GM18508 (cell line): ENCODE data around the gene RASL11A.
"Not testable (repeated sequence)": the region's sequence is repeated elsewhere in the genome, so short reads cannot be mapped to it uniquely, and the experiment has no call there.

Experiments
- ATAC-seq: cut with Tn5 transposase; IDR thresholded peaks from one replicate; pipeline ENCODE4 v1.9.1; 2021; ENCODE audit warnings: moderate number of reproducible peaks; ENCODE audit not compliant: insufficient read depth, unreplicated experiment

The RASL11A gene

DNA sequence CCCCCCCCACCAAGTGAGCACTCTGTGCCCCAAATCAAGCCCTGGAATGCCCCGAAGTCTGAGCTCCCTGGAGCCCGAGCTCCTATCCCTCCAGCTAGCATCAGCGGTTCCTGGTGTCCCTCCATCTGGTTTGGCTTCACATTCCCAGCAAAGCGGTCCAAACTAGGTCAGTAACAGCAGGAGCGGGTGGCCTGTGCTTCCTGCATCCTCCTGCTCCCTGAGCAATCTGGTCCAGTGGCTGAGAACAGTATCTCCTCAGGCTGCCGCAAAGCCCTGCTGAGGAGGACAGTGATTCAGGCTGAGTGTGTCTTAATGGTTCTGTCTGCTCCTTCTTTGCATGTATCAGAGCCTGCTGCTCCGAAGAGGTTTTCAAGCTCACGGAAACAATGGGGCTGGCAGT, 25.9 kb downstream of the RASL11A start:
- no peak for ATAC-seq

DNA sequence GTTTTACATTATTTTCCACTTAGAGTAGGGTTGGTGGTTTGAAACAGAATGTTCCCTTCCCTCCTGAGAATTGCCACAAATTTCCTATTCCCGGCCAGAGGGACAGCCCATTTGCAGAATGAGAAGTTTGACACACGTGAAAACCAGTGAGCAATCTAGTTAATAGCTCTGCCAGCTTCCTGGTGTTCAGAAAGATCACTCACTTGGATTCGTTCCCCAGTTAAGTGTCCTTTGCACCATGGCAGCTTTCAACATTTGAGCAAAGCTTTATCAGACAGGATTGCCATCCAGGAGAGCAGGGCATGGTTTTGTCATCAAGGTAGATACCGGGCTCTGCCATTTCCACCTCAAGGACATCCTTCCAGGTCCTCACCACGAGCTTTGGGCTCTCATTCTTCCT, 28.2 kb downstream of the RASL11A start:
- no peak for ATAC-seq

DNA sequence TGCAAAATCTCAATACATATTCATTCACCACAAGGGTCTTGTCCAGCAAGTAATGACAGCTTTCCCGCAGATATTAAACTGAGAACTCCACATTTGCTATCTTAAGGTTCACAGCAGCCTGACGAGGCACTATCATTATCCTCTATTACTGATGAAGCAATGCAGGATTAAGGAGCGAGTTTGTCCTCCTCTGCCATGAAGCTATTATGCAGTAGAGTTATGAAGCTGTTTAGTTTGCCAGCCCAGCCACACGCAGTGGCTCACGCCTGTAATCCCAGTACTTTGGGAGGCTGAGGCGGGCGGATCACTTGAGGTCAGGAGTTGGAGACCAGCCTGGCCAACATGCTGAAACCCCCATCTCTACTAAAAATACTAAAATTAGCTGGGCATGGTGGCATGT, 29.8 kb downstream of the RASL11A start:
- not testable (repeated sequence) for ATAC-seq

DNA sequence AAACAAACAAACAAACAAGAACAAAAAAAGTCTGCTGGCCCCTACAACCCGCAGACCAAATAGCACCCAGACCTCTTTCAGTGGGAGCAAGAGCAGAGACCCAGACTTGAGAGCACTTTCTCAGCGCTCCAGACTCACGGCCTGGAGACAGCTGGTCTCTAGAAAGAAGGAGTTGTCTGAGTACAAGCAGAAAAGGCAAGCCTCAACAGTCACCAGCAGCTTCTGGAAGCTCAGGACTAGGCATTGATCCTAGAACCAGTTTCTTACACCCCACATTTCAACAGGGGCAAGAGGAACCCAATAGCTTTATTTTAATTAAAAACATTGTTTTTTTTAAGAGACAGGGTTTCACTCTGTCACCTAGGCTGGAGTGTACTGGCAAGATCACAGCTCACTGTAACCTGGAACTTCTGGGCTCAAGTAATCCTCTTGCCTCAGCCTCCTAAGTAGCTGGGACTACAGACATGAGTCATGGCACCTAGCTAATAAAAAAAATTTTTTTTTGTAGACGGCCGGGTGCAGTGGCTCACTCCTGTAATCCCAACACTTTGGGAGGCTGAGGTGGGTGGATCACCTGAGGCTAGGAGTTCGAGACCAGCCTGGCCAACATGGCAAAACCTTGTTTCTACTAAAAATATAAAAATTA, 30.4 kb downstream of the RASL11A start:
- no peak for ATAC-seq

DNA sequence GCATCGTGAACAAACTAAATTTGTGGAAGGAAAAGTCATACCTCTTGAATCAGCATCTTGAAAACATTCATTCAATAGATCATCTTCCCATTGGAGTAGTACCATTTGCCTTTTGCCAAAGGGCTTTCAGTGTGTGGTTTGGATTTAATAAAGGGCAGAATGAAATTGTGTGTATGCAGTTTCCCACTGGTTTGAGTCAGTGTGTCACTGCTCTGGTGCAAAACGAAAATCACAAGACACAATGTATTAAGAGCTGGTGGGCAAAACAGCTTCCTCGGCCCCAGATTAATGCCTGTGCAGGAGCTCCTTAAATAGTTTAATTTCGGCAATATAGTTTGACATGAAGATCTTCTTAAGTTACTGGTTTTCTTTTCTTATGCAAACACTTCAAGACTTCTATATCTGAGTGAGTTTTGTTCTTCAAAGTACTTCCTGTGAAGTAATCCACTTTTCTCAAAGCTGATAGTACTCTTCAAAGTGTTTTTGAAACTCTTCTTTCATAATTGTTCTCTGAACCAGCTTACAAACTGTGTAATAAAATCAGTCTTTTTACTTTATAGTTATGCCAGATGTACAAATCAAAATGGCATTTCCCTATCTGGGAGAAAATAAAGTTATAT, 32.1 kb downstream of the RASL11A start:
- no peak for ATAC-seq

DNA sequence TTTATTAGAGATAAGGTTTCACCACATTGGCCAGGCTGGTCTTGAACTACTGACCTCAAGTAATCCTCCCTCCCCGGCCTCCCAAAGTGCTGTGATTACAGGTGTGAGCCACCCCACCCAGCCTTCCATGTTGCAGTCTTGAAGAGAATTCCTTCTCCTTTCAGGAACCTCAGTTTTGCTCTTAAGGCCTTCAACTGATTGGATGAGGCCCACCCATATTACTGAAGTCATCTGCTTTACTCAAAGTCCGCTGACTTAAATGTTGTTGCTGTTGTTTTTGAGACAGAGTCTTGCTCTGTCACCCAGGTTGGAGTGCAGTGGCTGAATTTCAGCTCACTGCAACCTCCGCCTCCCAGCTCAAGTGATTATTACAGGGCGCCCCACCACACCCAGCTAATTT, 33.5 kb downstream of the RASL11A start:
- no peak for ATAC-seq

- ATAC-seq: no peak
Observed at GRCh38 chr13:27304611-27305010, 34.0 kb downstream of the RASL11A start.

- ATAC-seq: no peak
Observed at GRCh38 chr13:27306364-27306763, 35.7 kb downstream of the RASL11A start.

DNA sequence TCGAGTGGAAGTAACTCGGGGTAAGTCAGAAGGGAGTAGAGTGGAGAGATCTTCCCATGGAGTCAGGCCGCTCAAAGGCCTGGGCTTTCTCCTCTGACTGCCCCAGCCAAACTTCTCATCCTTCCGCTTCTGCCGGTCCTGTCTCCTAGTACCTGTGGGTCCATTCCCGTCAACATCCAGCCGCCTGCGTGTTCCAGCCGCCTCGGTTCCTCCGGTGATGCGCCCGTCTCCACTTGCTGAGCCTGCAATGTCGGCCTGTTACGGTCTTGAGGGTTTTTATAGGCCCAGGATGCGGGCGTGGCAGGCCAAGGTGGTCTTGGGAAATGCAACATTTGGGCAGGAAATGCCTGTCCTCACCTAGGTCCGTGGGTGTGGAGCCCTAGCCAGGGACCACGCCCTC, 38.3 kb downstream of the RASL11A start:
- no peak for ATAC-seq

DNA sequence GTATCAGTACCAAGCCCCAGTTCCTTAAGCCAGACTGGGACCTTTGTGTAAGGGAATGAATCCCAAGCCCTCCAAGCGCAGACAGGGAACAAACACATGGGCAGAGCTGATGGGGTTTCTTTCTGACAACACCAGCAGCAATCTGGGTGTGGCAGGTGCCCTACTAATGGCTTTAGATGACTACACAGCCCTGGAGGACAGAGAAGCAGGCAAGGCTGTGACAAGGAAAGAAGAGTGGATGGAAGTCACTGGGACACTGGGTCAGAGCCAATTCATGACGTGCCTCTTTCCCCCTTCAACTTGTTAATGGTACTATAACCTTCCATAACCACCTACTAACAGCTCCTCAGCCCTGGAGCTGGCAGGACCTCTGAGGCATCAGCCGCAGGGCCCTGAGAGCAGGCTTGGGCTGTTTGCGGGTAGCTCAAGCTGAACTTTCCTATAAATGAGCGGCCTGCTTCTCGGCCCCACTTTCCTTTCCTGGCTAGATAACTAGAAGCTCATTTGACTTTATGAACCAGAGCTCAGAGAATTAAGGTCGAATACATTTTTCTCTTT, 38.9 kb downstream of the RASL11A start:
- ATAC-seq: no peak

GRCh38 chr13:27309967-27310598, 39.5 kb downstream of the RASL11A start:
- no peak for ATAC-seq

- ATAC-seq: no peak
Observed at GRCh38 chr13:27310946-27311345, 40.3 kb downstream of the RASL11A start.

- no peak for ATAC-seq
Observed at GRCh38 chr13:27311518-27312210, 41.0 kb downstream of the RASL11A start.

DNA sequence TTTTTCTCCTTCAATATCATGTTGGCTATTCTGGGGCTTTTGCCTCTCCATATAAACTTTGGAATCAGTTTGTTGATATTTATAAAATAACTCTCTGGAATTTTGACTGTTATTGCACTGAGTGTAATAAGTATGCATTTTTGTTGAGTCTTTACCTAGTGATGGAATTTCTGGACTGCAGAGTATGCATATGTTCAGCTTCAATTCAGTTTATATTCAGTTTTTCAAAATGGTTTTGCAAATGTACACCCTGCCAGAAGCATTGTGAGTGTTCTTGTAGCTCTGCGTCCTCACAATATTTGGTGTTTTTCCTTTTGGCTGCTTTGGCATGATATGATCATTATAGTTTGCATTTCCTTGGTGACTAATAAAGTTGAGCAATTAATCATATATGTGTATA, 43.1 kb downstream of the RASL11A start:
- no peak for ATAC-seq

- ATAC-seq: no peak
Observed at GRCh38 chr13:27319404-27319803, 48.8 kb downstream of the RASL11A start.

DNA sequence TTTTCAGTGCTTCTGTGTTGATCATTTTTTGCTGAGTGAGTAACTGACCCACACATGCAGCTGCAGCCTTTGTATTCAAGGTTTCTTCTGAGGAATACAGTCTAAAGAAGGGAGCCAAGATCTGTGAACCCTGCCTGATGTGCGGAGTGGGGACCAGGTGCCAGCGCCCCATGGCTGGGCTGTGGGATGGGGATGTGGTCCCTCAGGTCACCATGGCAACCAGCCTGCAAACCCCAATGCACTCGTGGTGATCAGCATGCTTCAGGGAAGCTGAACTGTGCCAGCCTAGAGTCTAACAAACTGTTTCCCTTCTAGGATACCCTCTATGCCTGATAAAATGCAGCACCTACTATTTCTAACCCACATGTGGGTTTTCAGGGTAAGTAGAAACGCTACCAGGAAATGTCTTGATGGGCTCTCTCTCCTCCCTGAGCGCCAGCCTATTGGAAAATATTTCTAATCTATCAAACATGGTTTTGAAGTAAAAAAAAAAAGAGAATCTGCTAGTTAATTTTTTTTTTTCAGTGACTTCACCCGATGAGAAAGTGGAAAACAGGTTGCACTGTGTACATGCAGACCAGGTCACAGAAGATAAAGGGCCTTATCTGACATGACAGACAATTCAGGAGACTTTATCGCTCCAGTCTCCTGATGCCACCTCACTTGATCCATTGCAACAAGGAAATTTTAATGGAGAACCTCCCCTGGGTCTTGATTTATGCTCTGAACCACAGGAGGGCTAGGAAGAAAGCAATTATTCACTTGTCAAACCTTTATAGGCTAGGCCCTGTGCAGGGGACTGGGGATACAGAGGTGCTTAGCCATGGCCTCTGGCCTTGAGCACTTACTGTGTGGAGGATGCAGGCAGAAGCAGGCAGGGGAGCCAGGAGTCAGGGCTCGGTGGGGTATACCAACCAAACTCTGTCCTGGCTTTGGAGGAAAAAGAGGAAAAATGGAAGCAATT, 51.1 kb downstream of the RASL11A start:
- no peak for ATAC-seq

DNA sequence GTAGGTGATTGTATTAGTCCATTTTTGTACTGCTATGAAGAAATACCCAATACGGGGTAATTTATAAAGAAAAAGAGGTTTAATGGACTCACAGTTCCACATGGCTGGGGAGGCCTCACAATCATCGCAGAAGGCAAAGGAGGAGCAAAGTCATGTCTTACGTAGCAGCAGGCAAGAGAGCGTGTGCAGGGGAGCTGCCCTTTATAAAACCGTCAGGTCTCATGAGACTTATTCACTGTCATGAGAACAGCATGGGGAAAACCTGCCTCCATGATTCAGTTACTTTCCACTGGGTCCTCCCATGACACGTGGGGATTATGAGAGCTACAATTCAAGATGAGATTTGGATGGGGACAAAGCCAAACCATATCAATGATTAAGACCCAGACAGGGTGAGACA, 51.8 kb downstream of the RASL11A start:
- not testable (repeated sequence) for ATAC-seq
